GM18526 (cell line): ENCODE data around the gene PSD2.

Experiments
- POLR2A ChIP-seq: IDR thresholded peaks from 3 replicates; pipeline ENCODE4 v1.6.1; 2011; ENCODE audit not compliant: insufficient read length; ENCODE audit errors: extremely low read depth

PSD2 gene

DNA sequence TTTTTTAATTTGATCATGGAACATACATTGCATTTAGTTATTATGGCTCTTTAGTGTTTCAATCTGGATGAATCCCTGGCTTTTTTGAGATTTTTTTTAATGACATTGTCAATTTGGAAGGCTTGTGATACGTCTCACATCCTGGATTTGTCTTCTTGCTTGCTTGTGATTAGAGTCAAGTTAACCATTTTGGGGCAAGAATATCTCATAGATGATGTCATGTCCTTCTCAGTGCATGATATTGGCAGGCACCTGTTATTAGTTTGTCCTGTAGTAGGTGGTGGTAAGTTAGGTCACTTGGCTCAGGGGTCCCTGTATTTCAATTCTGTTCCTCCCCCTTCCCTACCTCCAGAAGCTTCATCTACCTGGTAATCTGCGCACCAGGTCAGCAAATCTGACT lies 3.3 kb downstream of the PSD2 start:
- TF ChIP-seq POLR2A: no peak

DNA sequence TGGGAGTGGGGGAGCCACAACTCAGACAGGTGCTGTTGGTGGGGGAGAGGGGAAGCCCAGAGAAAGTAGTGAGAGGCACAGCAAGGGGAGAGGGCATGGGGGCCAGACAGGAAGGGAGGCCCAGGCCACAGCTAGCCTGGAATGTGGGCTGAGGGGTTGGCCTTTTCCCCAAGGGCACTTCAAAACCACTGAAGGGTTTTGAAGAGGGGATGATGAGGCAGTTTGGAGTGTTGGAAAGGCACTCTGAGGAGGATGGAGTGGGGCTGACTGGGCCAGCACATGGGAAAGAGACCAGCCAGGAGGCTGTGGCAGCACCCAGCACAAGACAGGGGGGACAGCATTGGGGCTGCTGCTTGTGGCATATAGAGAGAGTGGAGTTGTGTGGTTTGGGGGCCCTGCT lies 3.8 kb downstream of the PSD2 start:
- TF ChIP-seq POLR2A: no peak

DNA sequence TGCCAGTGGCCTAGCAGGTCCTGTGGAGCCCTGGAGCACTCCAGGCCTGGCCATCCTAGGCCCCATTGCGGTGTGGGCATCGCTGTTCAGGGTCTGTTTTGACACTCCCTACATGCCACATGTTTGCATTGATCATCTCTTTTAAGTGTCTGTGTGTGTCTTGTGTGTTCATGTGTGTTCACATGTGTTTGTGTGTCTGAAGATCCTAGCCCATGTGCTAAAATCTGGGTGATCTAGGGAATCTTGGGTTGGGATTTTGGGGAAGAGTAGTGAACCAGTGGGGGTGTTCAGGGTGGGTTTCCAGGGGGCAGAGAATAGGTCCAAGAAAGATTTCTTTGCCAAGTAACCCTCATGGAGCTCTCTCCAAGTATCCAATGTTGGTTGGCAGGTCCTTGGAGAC lies 8.4 kb downstream of the PSD2 start:
- TF ChIP-seq POLR2A: no peak

DNA sequence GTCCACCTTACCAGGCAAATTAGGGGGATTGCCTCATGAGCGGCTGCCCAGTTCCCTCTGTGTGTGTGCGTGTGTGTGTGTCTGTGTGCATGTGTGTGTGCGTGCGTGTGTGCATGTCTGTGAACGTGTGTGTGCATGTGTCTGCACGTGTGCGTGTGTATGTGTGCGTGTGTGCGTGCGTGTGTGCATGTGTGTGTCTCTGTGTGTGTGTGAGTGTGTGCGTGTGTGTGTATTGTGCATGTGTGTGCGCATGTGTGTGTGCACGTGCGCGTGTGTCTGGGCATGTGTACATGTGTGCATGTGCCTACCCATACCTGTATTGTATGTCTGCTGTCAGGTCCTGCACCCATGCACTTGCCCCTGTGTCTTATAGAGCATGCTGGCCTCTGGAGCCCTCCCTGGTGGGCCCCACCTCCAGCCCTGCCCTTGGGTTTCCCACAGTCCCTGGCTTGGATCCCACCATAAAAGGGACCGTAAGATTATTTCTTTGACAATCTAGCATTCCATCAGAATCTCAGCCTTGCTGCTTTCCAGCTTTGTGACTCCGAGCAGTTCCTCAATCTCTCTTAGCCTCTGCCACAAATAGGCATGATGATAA lies 9.3 kb downstream of the PSD2 start:
- TF ChIP-seq POLR2A: no peak

DNA sequence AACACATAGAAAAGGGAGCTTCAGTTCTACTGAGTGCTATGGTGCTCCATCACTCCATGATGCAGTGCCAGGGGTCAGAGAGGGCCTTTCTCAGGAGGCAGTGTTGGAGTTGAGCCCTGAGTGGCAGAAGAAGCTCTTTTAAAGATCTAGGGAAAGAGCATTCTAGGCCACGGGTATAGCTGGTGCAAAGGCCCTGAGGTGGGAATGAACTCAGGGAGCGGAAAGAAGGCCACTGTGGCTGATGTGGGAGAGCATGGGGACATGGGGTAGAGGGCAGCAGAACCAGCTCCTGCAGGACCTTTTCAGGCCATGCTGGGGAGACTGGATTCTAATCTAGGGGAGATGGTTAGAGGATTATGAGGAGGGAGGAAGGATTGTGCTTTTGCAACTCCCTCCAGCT lies 9.9 kb downstream of the PSD2 start:
- no peak for TF ChIP-seq POLR2A

DNA sequence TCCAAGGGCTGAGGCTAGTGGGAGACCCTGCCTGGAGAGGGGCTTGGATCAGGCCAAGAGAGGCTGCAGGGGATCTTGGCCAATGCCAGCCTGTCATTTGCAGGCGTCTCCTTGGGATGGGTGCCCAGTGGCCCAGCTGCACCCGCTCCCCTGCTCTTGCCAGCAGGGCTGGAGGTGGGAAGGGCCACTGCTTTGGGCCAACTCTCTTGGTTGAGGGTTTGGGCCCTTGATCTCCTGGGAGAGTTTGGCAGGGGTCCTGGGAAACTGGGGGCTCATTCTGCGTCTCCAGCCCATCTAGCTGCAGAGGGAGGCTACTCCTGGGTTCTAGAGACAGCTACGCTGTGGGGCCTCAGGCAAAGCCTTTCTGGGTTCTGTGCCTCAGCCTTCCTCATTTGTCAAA lies 10.5 kb downstream of the PSD2 start:
- TF ChIP-seq POLR2A: no peak

DNA sequence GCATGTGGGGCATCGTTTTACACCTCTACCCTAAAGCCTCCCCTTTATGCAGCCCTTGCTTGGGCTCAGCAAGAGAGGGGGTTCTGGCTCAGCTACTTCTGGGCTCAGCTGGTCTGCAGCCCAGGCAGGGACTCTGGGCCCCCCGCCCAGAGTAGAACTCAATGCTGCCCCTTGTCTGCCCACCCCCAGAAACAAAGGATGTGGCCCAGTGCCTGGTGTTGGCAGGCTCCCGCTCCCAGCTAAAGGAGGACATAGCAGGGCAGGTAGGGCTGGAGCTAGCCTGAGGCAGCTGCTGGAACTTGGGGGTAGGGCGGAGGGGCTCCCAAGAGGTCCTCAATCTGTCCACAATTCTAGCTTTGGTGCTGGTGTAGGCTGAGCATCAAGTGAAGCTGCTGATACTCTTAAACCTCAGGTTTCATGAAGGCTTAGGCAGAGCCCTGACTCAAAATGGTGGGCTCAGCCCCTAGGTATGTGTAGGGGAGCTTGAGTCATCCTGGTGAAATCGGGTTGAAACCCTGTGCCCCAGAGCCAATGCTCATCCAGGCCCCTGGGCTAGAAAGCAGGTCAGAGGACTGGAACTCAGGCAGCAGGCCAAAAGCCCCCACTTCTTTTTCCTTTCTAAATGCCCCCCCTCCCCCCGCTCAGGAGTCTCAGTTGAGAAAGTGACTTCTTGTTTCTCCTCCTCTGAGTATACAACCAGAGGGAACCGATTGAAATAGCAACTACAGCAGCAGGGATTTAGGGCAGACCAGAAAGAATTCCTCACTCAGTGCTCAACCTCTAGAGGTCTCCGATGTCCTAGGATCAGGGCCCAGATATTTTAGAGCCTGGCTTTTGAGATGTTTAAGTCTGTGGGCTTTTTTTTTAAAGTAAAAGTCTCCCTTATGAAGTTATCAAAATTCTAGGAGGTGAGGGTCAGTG lies 11.4 kb downstream of the PSD2 start:
- no peak for TF ChIP-seq POLR2A

DNA sequence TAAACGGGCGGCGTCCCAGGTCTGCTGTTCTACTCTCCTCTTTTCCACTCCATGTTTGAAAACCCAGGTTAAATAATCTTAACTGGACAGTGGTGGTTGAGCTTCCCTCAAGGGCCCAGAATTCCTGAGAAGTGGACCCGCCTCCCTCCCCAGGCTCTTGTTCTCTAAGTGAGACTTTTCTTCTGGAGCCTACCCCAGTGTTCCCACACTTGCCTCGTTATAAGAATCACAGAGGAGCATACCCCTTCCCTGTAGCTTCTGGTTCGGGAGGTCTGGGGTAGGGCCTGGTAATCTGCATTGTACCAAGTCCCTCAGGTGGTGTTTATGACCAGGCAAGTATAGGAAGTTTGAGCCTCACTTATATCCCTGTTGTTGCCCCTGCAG lies 12.0 kb downstream of the PSD2 start:
- TF ChIP-seq POLR2A: no peak

DNA sequence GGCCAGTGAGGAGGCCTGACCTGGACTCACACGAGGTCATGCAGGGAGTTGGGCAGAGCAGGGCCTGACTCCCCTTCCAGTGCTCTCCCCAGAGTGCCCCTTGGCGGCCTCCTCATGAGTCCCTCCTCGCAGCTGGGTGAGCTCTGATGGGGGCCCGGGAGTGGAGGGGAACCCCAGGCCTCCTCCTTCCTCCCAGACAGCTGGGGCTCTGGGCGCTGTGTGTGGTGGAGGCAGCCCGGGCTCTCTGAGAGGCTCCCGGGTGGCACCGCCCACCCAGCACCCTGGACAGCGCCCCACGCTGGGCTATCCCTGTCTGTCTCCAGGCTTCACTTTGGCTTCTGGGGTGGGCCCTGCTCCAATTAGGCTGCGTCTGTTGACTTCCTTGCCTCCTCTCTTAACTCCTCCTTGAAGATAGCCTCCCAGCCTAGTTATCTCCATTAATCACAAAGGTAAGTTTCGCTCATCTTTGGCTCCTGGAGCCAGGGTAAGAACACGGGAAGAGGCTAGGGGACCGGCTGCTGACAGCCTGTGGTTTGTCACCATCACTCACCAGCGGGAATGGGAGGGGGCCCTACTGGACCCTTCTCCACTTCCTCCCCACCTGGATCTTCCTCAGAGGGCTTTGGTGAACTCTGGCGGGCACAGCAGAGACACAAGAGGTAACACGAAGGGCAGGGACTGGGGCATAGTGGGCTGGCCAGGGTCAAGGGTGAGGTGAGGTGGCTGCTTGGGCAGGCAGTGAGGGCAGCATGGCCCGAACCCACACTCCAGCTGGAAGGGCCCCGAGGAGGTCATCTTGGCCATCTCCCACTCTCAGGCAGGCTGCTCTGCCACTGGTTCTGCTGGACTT lies 13.1 kb downstream of the PSD2 start:
- no peak for TF ChIP-seq POLR2A

DNA sequence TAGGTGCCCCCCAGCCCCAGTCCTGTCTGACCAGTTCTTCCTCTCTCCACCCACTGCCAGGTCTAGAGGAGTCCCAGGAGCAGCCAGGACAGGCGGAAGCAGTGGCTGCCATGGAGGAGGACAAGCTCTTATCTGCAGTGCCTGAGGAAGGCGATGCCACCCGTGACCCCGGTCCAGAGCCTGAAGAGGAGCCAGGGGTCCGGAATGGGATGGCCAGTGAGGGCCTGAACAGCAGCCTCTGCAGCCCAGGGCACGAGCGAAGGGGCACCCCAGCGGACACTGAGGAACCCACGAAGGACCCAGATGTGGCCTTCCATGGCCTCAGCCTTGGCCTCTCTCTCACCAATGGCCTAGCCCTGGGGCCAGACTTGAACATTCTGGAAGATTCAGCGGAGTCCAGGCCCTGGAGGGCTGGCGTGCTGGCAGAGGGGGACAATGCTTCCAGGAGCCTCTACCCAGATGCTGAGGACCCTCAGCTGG lies 13.8 kb downstream of the PSD2 start:
- no peak for TF ChIP-seq POLR2A

DNA sequence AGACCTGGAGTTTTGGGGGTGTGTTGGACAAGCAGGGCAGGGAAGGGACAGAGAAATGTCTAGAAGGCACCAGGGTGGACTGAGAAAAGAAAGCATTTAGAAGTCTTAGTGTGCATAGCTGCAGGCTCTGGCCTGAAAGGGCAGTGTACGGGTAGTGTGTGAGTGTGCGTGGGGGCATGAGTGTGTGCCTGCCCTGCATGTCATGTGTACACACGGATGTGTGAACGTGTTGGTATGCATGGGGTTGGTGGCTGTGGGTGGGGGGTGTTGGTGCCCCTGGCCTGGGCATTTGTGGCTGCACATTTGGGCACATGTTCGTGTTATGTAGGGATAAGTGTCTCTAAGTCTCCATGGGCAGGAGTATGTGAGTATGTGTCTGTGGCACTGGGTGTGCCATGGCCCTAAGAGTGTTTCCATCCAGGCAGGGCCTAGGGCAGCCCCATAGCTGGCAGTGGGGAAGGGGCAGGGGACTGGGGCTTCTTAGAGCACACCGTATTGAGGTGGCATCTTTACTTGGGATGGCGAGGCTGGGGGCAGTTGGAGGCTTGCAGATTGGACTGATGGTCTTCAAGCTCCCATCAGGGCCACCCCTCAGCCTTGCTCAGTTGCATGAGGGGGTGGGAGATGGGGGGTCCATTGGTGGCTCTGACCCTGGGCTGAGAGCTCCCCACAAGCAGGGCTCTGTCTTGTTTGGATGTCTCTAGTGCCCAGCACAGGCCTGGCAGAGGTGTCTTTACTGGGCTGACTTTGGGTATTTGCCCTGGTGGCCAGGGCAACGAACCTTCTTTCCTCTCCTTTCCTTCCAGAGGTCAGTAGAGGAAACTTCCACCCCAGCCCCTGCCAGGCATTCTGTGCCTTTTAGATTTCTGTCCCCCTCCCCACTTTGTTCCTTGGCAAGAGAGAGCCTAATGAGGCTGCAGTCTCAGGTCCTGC lies 15.0 kb downstream of the PSD2 start:
- no peak for TF ChIP-seq POLR2A

DNA sequence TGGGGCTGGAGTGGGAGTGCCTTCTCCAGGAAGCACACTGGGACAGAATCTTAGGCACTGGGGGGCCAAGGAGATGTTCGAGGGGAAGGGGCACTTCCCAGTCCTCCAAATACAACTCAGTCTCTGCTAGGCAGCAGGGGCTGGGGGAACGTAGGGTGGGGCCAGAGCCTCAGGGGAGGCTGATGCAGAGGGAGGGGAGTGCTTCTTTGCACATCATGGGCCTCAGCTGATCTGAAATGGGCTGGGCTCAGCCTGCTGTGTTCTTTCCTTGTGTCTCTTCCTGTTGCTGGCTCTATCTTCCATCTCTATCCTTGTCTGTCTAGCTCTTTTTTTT lies 15.6 kb downstream of the PSD2 start:
- no peak for TF ChIP-seq POLR2A

DNA sequence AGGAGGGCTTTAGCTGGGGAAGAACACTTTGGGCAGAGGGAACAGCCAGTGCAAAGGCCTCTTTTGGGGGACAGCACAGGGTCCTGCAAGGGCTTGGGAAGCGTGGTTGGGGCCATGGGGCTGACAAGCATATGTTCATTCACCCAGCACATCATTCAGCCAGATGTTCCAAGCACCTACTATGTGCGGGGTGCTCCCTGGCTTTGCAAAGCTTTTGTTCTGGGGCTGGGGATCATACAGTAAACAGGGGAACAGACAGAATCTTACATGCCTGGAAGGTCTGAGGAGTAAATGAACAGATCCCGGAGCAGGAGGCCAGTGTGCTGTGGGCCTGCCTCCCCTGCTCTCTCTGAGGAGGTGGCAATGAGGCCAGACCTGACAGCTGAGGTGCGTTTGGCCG lies 16.7 kb downstream of the PSD2 start:
- no peak for TF ChIP-seq POLR2A

DNA sequence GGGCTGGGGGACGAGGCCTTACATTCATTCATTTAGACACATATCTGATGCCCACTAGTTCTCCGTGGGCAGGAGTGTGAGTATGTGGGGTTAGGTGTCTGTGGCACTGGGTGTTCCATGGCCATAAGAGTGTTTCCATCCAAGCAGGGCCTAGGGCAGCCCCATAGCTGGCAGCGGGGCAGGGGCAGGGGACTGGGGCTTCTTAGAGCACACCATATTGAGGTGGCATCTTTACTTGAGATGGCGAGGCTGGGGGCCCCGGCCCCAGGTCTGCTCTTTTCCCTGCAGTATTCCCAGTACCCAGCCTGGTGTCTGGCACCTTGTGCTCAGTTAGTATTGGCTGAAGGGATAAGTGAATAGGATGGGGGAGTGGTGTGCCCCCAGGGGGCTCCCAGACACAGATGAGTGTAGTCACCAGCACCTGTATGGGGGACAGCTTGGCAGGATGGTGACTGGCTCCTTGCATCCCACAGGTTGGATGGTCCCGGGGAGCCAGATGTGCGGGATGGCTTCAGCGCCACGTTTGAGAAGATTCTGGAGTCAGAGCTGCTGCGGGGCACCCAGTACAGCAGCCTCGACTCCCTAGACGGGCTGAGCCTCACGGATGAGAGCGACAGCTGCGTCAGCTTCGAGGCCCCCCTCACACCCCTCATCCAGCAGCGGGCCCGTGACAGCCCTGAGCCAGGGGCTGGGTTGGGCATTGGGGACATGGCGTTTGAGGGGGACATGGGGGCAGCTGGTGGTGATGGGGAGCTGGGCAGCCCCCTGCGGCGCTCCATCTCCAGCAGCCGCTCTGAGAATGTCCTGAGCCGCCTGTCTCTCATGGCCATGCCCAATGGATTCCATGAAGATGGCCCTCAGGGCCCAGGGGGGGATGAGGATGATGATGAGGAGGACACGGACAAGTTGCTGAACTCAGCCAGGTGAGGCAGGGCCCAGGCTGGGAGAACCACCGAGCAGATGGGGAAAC lies 17.5 kb downstream of the PSD2 start:
- TF ChIP-seq POLR2A: no peak
